Activated CD4-positive, CD25-positive, alpha-beta regulatory T cell treated with anti-CD3 and anti-CD28 coated beads, Interleukin-2, amount 50 U/mL, for 16 hours (primary cell): ENCODE data around the gene RANBP1.
A peak's percentile ranks its signal among the peaks of the same experiment; 100 is the strongest.

Source experiments
- DNase-seq: peaks from one replicate; pipeline ENCODE4 v3.0.0-alpha.2; 2020; ENCODE audit warnings: low read depth, low spot score

Gene RANBP1

DNA sequence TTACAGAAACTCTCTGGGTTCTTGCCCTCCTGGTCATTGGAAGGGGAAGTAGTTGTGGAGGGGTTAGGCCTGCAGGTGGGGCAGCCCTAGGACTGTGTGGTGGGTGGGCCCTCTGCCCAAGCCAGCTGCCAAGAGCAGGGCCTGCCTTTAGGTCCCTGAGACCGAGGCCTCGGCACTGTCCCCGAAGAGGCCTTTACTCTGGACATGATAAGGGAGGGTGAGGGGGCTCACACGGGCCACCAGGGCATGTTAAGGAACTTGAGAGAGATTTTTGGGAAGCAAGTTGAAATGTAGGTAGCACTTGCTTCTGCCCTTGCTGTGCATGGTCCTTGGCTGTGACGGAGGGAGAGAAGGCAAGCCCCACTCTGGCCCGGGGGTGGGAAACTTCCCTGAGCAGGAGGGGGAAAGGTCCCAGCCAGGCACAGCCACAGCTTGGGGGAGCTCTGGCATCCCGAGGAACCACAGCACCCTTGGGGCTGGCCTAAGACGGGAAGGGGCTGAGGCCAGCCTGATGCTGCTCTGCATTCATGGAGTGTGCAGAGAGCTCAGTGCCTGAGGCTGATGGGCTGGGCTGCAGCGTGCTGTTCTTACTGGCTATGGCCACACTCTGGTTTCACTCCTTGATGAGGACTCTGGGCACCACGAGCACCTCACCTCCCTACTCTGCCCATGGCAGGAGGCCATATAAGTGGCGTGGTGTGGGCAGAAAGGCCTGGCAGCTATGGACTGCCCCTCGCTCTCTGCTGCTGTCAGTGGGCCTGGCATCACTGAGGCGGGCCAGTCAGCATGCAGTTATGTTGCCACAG lies 7.8 kb upstream of the RANBP1 start:
- DNase-seq = no peak

DNA sequence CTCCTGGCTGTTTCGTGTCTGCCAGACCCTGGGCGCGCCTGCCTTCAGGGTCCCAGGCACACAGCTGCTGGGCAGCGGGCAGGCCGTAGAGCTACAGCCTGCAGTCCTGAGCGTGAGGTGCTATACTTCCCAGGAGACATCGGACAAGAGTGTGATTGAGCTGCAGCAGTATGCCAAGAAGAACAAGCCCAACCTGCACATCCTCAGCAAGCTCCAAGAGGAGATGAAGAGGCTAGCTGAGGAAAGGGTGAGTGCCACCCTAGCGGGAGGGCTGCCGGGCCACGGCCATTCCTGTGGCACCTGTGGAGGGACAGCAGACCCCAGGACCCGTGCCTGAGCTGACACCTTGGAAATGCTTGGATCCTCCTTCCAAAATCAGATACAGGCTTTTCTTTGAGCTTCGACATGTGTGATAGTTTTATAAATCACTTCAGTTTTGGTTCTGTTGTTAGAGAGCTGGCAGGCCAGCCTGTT lies 7.1 kb upstream of the RANBP1 start:
- DNase-seq = no peak

DNA sequence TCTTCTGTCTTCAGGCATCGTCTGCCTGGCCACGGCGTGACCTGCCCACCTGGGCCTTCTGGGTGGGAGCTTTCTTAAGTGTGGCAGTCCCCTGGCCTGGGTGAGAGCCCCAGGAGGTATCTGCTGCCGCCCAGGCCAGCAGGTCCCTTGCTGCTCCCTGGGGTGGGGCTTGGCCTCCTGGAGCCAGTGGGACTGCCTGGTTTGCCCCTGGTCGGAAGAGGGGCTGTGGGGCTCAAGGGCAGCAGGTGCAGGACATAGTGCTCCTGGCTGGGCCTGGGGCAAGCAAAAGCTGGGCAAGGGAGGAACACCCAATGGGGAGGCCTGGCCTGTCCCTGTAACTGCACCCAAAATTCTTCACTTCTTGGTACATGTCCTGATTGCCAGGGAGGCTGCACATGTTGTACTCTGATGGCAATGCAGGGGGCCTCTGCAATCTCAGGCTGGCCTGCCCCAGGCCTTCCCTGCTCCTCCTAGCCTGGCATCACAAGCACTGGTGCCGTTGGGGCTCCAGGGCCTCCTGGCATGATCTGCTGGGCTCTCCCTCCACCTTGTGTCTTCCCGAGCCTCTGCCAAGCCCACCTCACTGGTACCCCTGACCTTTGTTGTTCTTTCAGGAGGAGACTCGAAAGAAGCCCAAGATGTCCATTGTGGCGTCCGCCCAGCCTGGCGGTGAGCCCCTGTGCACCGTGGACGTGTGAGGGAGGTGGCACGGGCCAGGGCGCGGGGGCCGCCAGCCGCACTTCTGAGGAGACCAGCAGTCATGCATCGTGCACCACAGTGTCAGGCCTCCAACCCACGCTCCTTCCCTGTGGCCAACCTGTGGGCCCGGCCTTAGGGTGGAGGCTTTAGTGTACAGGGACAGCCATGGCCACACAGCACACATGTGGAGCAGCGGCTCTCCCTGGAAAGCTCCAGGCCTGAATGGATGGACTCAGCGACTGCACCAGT lies 6.2 kb upstream of the RANBP1 start:
- DNase-seq = no peak

DNA sequence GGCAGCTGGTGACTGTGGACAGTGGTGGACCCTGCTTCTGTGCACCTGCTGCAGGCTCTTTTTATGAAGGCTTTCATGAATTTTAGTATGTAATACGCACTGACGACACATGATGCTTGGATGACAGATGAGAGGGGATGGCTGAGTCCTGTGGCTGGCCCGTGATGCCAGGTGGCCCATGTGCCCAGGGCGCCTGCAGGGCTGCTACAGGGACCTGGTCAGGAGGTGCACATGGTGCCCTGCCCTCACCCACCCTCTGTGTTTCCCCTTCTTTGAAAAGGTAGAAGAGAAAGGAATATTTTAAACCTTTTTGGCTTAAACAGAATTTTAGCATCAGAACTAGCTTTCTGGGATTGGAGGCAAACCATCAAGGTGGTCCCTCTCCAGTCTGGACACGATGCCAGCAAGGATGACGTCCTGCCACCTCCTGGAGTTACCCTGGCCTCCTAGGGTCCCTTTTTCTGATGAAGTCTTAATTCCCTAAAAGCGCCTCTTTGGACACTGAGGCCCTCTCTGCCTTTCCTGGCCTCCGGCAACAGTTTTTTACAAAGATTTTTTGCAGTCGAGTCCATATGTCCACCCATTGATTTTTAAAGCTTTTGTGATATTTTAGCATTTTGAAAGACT lies 5.4 kb upstream of the RANBP1 start:
- DNase-seq = no peak

DNA sequence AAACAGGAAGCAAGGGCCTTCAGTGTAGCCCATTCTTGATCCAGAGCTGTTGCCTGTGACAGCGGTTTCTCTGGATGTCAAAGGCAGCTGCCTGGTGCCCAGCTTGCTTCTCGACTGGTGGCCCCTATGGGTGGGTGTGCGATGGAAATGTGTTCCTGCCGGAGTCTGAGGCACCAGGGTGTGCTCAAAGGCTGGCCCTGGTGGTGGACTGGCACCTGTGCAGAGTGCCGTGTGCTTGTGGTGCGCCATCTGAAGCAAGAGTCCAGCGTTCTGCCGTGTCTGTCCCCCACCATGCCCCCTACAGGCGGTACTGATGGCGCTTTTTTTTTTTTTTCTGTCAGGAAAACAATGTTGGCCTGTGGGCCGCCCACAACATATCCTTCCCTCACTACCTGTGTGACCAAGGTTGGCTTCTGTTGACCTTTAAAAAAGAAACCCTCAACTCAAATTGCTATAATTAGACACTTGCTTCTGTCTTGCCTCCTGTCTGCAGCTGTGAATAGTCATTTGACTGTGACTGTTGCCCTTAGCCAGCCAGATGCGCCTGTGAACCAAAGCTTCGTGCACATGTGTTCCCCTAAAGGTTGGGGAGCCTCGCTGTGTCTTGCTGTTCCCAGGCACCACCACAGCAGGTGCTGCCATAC lies 4.7 kb upstream of the RANBP1 start:
- no peak for DNase-seq

DNA sequence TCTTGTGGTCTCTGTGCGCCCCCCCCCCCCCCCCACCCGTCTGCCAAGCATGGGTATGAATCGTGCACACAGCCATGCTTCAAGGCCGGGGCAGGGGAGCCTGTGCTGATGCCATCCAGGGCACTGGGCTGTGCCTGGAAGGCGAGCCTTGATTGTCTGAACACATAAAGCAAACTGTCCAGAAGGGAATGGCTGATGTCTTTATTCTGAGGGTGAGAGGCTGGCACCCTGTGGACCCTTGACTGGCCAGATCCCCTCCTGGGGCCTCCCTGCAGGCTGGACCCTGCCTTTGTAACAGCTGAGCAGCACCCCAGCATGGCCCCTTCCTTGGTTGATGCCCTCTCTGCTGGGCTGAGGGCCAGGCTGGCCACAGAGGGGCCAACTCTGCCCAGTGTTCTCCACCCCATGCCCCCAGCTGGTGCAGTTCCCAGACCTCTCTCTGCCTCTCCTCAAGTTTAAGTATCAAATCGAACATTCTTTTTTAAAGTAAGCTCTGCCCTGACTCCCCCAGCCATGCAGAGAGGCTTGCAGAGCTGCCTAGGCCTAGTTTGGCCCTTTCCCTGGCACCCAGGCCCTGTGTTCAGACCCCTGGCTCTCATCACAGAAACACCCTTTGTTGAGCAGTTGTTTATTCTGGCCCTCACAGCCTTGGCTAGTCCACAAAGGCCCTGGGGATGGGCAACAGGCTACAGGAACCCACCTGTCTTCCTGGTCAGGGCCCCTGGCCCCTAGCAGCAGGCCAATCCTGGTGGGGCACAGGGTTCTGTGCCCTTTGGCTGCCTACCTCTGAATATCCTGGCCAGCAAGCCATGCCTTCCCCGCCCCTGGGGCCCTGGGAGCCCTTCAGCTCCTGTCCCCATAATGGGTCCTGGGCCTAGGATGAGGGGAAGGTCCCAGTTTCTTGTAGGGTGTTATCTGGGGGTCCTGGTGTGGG lies 3.9 kb upstream of the RANBP1 start:
- no peak for DNase-seq

DNA sequence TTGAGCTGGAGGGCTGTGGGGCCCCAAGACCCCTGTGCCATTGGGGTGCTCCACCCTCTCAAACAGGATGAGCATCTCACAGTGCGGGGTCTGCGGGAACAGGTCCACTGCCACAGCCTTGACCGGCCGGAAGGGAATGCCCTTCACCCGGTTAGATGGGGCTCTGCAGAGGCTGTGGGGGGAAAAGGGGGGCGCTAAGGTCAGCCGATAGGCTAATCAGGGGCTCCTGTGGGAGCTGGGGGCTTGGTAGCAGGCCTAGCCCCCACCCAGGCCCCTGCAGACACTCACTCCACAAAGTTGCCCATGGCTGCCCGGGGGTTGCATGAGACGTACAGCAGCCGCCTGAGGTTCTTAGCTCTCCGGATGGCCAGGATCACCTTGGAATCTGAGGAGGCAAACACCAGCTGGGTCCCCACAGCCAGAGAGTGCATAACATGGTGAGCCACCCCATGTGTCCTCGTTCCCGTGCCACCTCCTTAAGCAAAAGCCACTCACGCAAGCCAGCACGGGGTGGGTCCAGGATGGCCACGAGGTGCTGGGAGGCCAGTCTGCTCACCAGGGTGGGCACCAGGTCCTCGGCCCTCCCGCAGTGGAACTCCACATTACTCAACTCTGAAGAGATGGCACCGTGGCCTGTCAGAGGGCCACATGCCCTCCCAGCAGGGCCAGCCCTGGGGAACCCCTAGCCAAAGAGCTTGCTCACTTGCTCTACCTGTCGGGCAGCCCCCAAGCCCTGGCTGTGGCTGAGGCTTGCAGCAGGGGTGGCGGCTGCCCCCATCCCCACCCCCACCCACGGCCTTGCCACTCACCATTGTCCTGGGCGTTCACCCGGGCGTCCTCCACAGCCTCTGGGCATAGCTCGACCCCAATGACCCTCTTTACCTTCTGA lies 3.0 kb upstream of the RANBP1 start:
- no peak for DNase-seq

DNA sequence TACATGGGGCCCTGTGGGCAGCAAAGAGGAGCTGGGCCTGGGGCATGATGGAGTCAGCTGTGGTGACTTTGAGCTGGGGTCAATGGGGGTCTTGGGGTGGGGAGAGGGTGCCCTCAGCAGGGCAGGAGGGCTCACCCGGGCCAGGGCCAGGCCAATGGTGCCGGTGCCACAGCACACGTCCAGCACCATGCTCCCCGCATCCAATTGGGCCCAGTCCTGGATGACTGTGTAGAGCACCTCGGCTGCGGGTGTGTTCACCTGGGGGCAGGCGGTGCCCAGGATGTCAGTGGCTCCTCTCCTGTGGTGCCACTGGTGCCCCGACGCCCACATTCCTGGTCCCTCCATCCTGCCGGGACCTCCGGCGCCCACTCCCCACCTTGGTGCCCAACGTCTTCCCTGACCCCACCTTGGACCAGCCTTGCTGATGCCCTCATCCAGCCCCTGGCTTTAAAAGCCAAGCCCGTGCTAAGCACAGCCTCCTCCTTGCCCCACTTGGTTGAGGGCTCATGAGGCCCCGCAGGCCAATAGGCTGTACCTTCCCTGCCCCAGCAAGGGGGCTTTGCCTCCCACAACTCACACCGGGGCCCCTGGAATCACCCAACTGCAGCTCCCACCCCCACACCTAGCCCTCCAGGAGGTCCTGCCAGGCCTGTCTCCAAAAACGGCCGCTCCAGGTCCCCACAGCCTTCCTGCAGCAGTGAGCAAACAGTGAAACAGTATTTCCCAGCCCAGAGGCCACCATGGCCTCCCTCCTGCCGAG lies 2.2 kb upstream of the RANBP1 start:
- DNase-seq = no peak

DNA sequence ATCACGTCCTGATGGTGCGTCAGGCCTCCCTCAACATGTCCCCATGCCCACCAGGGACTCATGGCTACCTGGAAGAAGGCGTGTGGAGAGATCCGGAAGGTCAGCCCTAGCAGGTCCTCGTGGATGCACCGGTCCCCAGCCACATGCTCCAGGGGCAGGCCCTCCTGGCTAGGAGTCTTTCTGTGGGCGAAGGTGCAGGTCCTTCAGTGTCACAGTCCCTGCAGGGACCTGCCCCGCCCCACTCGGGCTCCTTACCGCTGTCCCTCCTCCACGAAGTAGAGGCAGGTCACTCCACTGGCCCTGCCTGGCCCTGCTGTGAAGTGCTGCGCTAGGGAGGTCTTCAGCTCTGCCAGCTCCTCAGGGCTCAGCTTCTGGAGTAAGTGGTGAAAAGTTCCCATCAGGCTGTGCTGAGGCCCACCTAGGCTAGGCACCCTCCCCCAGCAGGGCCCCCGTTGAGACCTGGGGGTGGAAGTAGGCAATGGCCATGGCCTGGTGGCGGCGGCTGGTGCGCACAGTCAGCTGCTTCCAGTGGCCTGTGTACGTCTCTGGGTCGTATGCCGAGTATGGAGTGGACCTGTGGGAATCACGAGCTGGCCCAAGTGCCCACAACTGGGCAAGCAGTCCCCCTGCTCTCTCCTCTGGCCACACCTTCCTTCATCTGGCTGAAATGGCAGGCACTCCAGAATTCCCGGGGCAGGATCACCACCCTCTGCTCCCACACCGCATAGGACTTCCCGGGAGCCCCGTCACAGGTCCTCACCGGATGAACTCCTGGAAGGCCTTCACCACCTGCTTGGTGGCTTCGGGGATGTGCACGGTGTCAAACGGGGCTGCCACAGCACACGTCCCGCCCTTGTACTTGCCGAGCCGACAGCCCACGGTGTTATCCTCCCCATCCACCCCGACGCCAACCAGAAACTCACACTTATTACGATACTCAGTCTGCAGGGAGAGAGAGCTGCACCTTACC lies 1.1 kb upstream of the RANBP1 start:
- no peak for DNase-seq

DNA sequence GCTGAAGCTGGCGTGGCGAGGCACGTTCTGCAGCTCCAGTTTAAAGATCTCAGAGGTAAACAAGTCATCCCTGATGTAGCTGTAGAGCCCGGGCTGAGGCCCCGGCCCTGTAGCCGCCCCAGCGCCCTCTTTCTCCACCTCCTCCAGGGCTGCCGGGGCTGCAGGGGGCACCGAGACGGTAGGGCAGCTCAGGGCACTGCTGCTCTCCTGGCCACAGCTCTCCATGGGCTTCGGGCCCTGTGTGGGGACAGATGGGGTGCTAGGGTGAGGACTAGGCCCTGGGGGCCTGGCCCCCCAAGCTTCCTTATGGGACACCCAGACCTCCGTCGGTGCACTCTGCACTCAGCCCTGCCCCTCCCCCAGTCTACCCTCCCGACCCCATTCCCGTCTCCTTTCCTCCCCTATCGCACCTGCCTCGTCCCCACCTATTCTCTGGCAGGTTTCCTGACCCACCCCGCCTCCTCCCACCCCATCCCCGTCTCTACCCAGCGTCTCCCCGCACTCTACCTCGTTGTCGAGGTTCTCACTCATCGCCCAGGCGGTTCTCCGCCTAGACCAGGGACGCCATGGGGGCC lies 559 bp downstream of the RANBP1 start:
- no peak for DNase-seq

DNA sequence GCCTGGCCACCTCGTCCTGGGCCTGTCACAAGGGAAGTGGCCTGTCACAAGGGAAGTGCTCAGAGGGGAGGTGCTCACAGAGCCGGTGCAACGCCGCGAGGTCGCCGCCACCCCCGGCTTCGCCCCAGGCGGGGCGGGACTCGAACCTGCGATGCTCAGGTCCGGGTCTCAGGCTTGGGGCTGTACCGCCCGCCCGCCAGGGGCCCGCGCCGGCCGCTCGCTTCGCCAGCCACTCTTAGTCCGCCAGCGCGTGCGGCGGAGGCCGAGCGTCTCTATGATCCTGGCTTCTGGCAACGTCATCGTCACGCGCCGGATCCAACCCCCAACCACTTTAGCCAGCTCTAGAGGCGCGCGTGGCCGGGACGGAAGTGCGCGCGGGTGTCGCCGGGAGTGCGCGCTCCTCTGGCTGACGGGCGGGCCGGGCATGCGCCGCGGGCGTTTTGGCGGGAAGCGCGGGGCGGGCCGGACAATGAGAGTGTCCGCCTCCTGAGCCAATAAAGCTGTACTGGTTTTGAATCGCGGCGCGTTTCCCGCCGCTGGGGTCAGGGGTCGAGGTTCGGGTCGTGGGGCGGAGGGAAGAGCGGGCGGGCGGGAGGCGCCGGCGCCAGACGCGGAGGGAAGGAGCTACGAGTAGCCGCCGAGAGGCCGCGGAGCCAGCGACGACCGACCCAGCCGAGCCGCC lies 1.2 kb downstream of the RANBP1 start, which contains the start of gene TRMT2A:
TRMT2A (minus strand) TSS at position 276 of the 682 bp plus-strand sequence. CDS start 320 bp downstream, outside the sequence.
- DNase-seq = peak; percentile 90

DNA sequence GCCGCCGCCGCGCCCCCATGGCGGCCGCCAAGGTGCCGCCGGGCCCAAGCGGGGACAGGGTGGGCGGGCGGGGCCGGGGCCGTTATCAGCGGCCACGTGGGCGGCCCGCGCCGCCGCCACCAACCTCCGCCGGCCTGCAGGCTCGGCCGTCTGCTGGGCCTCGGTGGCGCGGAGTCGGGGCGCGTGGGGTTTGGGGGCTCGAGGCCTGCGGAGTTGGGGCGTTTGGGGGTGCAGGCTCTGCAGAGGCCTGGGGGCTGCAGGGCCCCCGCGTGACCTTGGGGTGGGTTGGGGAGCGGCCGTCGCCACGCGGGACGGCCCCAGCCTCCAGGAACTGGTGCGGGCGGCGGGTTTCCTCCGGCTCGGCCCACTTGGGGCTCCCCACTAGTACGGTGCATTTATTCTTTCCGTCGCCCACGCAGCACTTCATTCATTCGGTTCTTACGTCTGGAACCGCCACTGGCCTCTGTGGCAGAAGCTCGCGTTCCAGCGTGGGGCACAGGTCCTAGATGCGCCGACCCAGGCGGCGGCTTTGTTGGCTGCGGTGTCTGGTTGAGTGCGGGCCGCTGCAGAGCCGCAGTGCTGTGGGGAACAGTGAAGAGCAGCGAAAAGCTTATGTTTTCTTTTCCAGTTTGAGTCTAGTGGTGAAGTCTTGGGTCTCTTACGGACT lies 1.9 kb downstream of the RANBP1 start:
- peak; percentile 27 for DNase-seq

DNA sequence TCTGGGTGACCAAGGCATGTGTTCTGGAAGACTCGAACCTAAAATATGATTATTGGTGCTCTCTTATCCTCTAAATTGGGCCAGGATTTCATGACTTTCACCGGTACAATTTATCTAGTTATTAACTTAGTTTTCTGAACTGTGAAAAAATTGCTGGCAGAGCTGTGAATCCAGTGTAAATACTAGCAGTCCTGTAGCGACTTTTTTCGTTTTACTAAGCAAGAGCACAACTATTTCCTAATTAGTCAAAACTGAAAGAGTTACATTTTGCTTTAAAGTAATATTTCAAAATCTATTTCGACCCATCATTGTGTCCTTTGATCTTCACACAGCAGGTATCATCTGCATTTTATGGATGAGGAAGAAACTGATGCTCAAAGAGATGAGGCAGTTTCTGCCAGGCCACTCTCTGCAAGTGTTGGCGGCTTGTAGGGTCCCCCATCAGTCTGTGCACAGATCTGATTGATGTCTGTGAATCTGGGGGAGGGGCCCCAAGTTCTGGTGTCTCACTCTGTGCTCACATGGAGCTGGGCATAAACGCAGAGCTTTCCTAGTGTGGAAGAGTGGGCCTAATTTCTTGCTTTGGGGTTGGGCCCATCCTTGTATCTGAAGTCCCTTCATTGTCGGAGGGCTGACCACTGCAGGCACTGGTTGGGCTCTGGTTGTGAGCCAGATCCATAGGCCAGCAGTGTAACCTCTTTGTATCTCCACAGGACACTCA lies 2.6 kb downstream of the RANBP1 start:
- no peak for DNase-seq

DNA sequence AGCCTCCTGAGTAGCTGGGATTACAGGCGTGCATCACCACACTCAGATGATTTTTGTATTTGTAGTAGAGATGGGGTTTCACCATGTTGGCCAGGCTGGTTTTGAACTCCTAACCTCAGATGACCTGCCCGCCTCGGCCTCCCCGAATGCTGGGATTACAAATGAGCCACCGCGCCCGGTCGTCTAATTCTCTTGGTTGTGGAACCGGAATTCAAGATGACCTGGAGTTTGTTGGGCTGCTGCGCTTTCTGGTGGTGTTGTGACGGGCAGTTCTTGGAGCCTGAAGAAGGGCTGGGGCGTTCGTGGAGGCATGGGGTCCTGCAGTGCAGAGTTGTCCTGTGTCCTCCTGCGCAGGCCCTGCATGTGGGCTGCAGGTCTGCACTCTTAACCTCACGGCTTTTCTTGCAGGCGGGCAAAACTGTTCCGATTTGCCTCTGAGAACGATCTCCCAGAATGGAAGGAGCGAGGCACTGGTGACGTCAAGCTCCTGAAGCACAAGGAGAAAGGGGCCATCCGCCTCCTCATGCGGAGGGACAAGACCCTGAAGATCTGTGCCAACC lies 6.0 kb downstream of the RANBP1 start:
- DNase-seq = no peak
